CD4-positive, alpha-beta T cell treated with Interleukin-4 for 1 hour (primary cell): Measurements from ENCODE around the gene GZMM.
A peak's percentile ranks its signal among the peaks of the same experiment; 100 is the strongest.

ENCODE experiments used
- DNase-seq, 2 donors: peaks; one replicate each; pipeline ENCODE4 v3.0.0-alpha.2; 2020 to 2022

GZMM gene

GRCh38 chr19:535017-535835 is 8.6 kb upstream of the GZMM start:
- DNase-seq: no peak

- no peak for DNase-seq
Observed at GRCh38 chr19:536031-536880, 7.6 kb upstream of the GZMM start.

DNA sequence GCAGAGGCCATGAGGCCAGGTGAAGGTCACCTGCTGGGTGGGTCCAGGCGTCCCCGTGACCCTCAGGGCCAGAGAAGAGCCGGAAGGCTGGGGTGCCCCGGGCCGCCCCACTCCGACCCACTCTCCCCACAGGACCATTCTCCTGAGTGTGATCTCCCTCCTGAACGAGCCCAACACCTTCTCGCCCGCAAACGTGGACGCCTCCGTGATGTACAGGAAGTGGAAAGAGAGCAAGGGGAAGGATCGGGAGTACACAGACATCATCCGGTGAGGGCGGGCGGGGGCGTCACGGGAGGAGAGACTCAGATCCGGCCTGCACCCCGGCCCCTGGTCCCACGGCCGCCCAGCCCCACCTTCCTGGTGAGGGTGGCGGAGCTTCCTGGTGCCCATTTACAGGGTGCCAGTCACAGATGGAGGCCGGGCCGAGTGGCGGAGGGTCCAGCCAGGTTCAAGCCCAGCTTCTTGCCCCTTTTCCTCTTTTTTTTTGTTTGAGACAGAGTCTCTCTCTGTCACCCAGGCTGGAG is 6.9 kb upstream of the GZMM start:
- DNase-seq: no peak

DNA sequence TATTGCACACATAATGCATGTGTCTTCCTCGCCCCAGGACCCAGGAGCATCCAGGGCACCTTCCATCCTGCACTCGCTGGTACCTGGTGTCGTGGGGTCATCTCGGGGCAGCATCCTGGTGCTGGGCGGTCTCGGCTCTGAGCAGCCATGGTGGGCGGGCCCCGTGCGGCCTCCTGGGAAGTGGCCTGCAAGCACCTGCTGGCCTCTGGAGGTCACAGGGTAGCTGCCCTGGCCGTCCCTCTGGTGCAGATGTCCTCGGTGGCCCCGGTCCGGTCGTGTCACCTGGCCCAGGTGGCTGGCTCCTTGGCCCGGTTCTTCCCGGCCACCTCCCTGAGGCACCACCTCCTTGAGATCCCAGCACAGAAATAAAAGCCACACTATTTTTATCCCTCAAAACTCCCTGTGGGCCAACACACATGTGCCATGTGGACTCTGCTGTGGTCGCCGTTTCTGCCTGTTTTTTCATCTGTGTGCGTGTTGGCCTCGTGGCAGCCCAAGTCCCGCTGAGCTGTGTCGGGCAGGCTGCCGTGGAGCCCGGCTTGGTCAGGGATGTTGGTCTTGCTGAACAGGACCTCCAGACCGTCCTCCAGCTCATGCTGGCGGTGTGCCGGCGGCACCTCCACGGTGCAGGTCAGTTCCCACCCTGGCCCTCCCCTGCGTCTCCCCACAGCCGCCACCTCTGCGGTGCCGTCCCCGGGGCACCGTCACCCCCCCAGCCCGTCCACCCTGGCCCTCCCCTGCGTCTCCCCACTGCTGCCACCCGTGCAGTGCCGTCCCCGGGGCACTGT is 5.0 kb upstream of the GZMM start:
- no peak for DNase-seq

GRCh38 chr19:539429-540030 is 4.3 kb upstream of the GZMM start:
- no peak for DNase-seq

- DNase-seq: no peak
Observed at GRCh38 chr19:540867-541637, 2.8 kb upstream of the GZMM start.

GRCh38 chr19:541699-542098 is 2.2 kb upstream of the GZMM start:
- no peak for DNase-seq

DNA sequence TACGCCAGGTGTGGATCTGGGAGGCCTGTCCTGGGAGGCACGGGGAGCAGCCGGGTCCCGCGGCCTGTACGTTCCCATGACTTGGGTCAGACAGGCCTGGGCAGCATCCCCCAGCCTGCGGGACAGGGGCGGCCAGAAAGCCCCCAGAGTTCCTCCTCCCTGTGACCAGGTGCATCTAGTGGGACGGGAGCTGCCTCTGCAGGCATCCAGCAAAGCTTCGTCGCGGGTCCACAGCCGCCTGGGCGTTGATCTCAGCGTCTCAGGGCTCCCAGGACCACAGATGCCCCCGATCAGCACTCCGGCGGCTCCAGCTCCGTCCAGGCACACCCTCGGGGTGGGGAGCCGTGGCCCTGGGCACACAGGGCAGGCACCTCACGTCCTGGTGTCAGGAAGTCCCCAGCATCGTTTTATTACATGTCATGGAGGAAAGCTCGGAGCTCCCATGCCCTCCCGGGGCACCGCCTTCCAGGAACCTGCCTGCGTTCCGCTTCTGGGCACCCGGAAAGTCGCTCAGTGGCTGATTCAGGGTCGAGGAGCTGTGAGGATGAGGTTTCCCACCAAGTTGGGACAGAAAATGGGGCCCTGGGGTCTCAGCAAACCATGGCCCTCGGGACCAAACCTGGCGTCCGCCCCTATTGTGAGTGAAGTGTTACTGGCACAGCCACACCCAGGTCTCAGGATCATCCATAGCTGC is 1.5 kb upstream of the GZMM start:
- DNase-seq: no peak

DNA sequence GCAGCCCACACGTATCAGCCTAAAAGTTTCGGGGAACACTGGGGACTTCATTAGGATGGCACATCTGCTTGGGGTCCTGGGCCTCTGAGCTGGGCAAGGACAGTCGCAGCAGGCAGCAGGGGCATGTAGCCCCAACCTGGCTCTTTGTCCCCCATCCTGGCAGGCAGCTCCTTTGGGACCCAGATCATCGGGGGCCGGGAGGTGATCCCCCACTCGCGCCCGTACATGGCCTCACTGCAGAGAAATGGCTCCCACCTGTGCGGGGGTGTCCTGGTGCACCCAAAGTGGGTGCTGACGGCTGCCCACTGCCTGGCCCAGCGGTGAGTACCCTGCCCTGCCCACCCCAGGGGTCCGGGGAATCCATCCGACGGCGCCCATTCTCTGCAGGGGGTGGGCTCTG is 3.3 kb downstream of the GZMM start:
- DNase-seq: no peak

- no peak for DNase-seq
Observed at GRCh38 chr19:547836-548720, 4.2 kb downstream of the GZMM start.

GRCh38 chr19:548886-549830 is 5.3 kb downstream of the GZMM start:
- DNase-seq: no peak

DNA sequence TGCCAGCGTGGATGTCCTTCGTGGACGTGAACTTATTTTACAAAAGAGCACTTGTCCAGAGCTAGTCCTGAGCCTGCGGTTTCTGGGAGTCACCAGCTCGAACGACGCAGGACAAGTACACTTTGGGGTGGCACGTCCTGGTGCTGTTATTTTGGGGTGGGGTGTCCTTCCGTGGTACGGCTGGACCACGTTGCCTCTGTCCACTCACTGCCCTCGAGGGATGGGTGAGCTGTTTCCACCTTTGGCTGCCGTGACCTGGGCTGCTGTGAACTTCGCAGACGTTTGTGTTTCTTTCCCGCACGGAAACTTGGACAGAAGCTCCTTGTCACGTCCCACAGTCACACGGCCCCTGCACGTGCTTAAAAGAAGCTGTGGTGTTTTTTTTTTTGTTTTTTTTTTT is 11.0 kb downstream of the GZMM start:
- no peak for DNase-seq

- DNase-seq: no peak
Observed at GRCh38 chr19:555474-555808, 11.6 kb downstream of the GZMM start.

GRCh38 chr19:556611-557382 is 12.9 kb downstream of the GZMM start:
- DNase-seq: no peak

DNA sequence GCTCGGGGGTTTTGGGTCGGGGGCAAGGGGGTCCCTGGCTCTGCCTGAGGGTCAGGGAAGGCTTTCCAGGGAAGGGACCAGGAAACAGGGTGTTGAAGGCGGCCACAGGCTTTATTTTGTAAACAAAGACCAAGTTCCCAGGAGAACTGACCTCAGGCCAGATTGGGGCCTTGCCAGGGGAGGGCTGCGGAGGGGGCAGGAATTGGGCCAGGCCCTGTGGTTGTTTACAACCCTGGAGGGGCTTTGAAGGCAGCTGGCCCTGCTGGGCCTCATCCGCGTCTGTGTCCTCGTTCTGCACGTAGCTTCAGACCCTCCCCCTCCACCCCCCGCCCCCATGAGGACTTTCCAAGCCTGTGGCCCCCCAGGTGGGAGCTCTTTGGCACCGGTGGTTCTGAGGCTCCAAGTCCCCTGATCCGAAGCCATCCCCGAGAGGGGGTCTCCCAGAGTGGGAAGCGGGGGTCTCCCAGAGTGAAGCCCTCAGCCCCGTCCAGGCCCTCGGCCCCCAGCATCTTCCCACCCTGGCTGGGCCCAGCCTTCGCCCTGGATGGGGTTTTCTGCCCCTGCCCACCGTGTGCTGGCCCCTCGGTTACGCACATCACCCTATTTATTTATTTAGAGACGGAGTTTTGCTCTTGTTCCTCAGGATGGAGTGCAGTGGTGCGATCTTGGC is 15.1 kb downstream of the GZMM start:
- no peak for DNase-seq

DNA sequence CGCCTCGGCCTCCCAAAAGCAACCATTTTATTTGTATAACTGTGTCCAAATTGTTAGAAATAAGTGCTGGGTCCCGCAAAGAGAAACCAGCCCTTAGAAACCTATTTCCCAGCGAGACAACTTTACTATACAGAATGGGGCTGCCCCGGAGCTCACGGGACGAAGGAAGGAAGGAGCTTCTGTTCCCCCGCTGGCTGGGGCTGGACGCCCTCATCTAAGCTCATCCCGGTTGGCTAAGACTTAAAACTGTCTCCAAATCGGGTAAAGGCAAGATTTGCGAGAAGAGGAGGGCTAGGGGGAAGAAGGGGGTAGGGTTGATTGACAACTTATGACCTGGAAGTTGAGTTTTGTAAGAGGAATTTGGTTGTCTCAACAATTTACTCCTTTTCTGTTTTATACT is 16.3 kb downstream of the GZMM start:
- no peak for DNase-seq

DNA sequence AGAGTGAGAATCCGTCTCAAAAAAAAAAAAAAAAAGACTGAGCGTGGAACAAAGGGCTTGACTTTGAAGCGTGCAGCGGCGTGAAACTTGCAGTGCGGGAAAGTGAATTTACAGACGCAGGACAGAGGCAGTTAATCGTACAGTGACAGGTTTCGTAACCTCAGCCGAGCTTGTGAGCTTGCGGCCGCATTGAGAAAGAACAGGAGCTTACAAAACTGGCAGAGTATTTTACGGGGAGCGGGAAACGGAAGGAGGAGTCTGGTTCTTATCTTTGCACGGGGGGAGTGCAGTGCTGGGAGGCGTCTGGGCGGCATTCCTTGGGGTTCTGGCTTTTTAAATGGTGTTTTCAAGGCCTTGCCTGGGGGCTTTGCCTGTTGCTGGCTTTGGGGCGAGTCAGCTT is 22.6 kb downstream of the GZMM start:
- peak in 1 of 2 donors; percentile 44 for DNase-seq

DNA sequence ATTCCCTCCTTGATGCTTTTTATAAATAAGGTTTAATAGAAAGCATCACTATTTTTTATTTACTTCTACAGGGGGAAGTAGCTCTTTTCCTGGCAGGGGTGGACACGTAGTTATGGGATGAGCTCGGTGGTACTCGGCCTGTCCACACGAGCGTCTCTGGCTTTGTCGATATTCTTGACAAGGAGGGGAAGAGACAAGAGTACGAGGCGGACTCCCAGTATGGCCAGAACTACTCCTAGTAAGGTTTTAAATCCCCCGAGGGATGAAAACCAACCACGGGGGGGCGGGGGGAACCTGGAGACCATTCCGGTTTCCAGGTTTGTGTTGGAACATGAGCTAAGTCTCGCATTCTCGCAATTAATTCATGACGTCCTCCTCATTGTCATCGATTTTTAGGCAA is 23.0 kb downstream of the GZMM start:
- DNase-seq: no peak
